Measurements from ENCODE around the gene NFKBIL1.

The NFKBIL1 gene

DNA sequence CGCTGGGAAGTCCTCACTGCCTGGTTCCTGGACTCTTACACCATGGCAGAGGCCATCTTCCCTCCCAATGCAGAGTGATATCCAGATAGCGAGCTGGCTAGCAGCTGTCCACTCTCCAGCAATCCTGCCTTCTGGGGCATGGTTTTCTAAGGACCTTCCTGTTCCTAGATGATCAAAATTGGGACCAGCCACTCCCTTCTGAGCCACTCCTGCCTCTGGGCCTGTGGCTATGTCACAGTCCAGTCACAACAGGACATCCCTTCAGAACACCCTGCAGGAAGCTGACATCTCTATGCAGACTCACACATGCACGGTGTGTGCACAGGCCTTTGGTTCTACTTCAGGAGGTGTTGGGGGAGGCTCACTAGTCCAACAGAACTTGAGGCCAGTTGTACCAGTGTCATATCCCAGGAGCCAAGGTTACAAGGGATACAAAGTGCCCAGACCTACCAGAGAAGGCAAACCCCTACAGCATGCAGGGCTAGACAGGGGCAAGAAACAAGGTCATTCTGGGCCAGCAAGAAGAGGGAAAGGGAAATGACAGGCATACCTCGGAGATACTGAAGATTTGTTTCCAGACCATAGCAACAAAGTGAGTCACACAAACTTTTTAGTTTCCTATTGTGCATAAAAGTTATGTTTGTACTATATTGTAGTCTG lies 21.3 kb upstream of the NFKBIL1 start:
- peaks cover 4% of the 10 kb centered on the region for H3K36me3 ChIP-seq (replicated peaks; ENCODE audit: low read depth, low read length)
- no peaks in the 10 kb centered on the region for H3K9me3 ChIP-seq (ENCODE audit: insufficient read depth, low read length)
- no peak overlapping the region for H3K4me2 ChIP-seq (ENCODE audit: low read length)
- H3K4me1 ChIP-seq (ENCODE audit: low read length), result no peaks in the 10 kb centered on the region
- TF ChIP-seq EZH2phosphoT487 (IDR thresholded peaks at IDR 0.05; ENCODE audit: low read depth), result no peak
- TF ChIP-seq, protein P1, sequence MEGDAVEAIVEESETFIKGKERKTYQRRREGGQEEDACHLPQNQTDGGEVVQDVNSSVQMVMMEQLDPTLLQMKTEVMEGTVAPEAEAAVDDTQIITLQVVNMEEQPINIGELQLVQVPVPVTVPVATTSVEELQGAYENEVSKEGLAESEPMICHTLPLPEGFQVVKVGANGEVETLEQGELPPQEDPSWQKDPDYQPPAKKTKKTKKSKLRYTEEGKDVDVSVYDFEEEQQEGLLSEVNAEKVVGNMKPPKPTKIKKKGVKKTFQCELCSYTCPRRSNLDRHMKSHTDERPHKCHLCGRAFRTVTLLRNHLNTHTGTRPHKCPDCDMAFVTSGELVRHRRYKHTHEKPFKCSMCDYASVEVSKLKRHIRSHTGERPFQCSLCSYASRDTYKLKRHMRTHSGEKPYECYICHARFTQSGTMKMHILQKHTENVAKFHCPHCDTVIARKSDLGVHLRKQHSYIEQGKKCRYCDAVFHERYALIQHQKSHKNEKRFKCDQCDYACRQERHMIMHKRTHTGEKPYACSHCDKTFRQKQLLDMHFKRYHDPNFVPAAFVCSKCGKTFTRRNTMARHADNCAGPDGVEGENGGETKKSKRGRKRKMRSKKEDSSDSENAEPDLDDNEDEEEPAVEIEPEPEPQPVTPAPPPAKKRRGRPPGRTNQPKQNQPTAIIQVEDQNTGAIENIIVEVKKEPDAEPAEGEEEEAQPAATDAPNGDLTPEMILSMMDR (IDR thresholded peaks at IDR 0.05; ENCODE audit: low read depth, low read length), result no peak
- no peak overlapping the region for H3K4me3 ChIP-seq (ENCODE audit: low read length)
- H3K79me2 ChIP-seq (ENCODE audit: low read length), result no peaks in the 10 kb centered on the region
- no peak overlapping the region for H2AFZ ChIP-seq (ENCODE audit: low read depth, low read length)
- H4K20me1 ChIP-seq (ENCODE audit: insufficient read depth, low read length), result peaks cover 11% of the 10 kb centered on the region
- no peaks in the 10 kb centered on the region for H3K27me3 ChIP-seq (ENCODE audit: low read depth, low read length)
- no peak overlapping the region for H3K27ac ChIP-seq (ENCODE audit: low read length)
- H3K9ac ChIP-seq (ENCODE audit: low read length), result no peak overlapping the region

- no peak overlapping the region for H3K27ac ChIP-seq (ENCODE audit: low read length)
Observed at GRCh38 chr6:31528307-31528777, 19.1 kb upstream of the NFKBIL1 start.

DNA sequence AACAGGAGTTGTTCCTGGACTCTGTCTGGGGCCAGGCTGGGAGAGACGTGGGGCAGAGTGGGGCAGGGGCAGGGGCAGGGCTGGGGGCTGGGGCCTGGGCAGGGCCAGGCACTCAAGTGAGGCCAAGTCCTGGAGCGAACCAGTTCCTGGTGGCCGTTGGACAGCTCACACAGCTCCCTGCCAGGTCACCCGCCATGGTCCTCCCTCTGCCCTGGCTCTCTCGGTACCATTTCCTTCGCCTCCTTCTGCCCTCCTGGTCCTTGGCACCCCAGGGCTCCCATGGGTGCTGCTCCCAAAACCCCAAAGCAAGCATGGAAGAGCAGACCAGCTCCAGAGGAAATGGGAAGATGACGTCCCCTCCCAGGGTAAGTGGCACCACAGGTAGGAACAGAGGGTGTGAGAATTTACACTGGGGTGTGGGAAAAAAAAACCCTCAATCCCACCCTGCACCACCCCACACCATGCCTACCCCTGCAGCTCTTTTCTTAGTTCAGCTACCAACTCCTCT lies 18.5 kb upstream of the NFKBIL1 start, which contains the start of gene MCCD1:
Gene MCCD1, plus strand, starts transcription at position 142 of the 508 bp plus-strand sequence. Its CDS starts 53 bp downstream, at position 195.
- Histone ChIP-seq H2AFZ (ENCODE audit: low read depth, low read length) (no peak within 1 kb of the TSS), H3K27ac (ENCODE audit: low read length) (no peak within 1 kb of the TSS)

More at GRCh38 chr6:31528307-31528777, 19.1 kb upstream of the NFKBIL1 start:
- Histone ChIP-seq H3K4me1 (ENCODE audit: low read length) (no peaks in the 10 kb centered on the region), H3K9me3 (ENCODE audit: insufficient read depth, low read length) (no peaks in the 10 kb centered on the region), H2AFZ (ENCODE audit: low read depth, low read length) (no peak overlapping the region), H3K36me3 (replicated peaks; ENCODE audit: low read depth, low read length) (peaks cover 15% of the 10 kb centered on the region), H3K4me2 (ENCODE audit: low read length) (no peak overlapping the region), H3K27me3 (ENCODE audit: low read depth, low read length) (no peaks in the 10 kb centered on the region), H3K4me3 (ENCODE audit: low read length) (no peak overlapping the region), H4K20me1 (ENCODE audit: insufficient read depth, low read length) (peaks cover 19% of the 10 kb centered on the region), H3K9ac (ENCODE audit: low read length) (no peak overlapping the region), H3K79me2 (ENCODE audit: low read length) (no peaks in the 10 kb centered on the region)
- TF ChIP-seq, protein P1 (IDR thresholded peaks at IDR 0.05; ENCODE audit: low read depth, low read length), result no peak
- TF ChIP-seq EZH2phosphoT487 (IDR thresholded peaks at IDR 0.05; ENCODE audit: low read depth), result no peak

More for the DNA sequence above, 18.5 kb upstream of the NFKBIL1 start, which contains the start of gene MCCD1:
- H3K36me3 ChIP-seq (replicated peaks; ENCODE audit: low read depth, low read length), result peaks cover 19% of the 10 kb centered on the region
- H3K4me3 ChIP-seq (ENCODE audit: low read length), result no peak within 1 kb of the TSS
- H3K9ac ChIP-seq (ENCODE audit: low read length), result no peak within 1 kb of the TSS
- H3K27me3 ChIP-seq (ENCODE audit: low read depth, low read length), result no peaks in the 10 kb centered on the region
- peaks cover 20% of the 10 kb centered on the region for H4K20me1 ChIP-seq (ENCODE audit: insufficient read depth, low read length)
- no peaks in the 10 kb centered on the region for H3K9me3 ChIP-seq (ENCODE audit: insufficient read depth, low read length)
- H3K79me2 ChIP-seq (ENCODE audit: low read length), result no peaks in the 10 kb centered on the region
- H3K4me2 ChIP-seq (ENCODE audit: low read length), result no peak within 1 kb of the TSS
- no peak for TF ChIP-seq EZH2phosphoT487 (IDR thresholded peaks at IDR 0.05; ENCODE audit: low read depth)
- TF ChIP-seq, protein P1 (IDR thresholded peaks at IDR 0.05; ENCODE audit: low read depth, low read length), result no peak
- H3K4me1 ChIP-seq (ENCODE audit: low read length), result no peaks in the 10 kb centered on the region

All from OCI-LY3 (cell line).